ENCODE data around the gene BAZ1A. TPM values are rescaled to one million over a fixed set of nuclear protein-coding genes. Genes with fewer than 3 reads are reported as not detected.

The BAZ1A gene
- total RNA-seq, 1 experiment from 2014 or later, result 28.2 TPM

DNA sequence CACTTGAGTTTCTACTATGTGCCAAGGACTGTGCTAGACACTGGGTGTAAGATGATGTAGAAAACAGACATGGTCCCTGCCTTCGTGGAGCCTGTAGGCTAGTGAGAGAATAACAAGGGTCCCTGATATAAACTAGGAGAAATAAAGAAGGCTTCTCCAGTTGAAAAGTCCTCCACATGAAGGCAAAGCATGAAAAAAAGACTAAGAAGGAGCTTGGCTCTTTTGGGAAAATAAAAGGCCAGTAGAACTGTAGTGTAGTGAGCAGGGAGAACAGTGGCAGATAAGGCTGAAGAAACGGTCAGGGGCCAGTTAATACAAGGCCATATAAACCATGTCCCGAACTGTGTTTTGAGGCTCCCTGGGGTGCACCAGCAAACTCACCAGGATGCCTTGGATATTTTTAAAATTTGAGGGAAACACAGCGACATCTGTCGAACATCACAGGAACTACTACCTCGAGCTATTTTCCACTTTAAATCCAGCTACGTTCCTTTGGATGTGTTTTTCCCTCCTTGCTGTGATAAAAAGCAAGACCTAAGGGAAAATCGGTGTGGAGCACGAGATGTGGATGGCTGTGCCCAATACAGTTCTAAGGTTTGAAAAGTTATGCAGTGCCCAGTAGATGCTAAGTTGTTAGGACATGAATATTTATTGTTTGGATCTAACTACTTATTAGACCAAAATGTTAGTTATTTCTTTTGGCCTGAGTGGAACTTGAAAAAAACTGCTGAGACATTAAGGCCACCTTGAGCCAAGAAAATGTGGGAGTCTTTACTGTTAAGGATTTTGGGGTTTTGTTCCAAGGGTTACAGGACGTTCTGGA, 152.2 kb downstream of the BAZ1A start:
- Mint-ChIP-seq H3K36me3 (no peaks in the 10 kb centered on the region), H3K27ac (peak overlapping the region; percentile 85), H3K9me3 (no peaks in the 10 kb centered on the region), H3K27me3 (ENCODE audit: low read depth) (peaks cover 6% of the 10 kb centered on the region; the same call in 1 of the 2 replicates), H3K4me3 (no peak overlapping the region), H3K4me1 (peaks cover 7% of the 10 kb centered on the region)
- peak; percentile 24 for DNase-seq (ENCODE audit: low spot score)
- CTCF ChIA-PET, result interaction anchor here (0.6 to 3.1 kb wide), 45 partner anchors 10 to 971 kb away, joined by 3 to 47 read pairs (median 5); partner anchors contain the start of genes BAZ1A, CFL2, FAM177A1 and SRP54
- TF ChIP-seq, protein P1, sequence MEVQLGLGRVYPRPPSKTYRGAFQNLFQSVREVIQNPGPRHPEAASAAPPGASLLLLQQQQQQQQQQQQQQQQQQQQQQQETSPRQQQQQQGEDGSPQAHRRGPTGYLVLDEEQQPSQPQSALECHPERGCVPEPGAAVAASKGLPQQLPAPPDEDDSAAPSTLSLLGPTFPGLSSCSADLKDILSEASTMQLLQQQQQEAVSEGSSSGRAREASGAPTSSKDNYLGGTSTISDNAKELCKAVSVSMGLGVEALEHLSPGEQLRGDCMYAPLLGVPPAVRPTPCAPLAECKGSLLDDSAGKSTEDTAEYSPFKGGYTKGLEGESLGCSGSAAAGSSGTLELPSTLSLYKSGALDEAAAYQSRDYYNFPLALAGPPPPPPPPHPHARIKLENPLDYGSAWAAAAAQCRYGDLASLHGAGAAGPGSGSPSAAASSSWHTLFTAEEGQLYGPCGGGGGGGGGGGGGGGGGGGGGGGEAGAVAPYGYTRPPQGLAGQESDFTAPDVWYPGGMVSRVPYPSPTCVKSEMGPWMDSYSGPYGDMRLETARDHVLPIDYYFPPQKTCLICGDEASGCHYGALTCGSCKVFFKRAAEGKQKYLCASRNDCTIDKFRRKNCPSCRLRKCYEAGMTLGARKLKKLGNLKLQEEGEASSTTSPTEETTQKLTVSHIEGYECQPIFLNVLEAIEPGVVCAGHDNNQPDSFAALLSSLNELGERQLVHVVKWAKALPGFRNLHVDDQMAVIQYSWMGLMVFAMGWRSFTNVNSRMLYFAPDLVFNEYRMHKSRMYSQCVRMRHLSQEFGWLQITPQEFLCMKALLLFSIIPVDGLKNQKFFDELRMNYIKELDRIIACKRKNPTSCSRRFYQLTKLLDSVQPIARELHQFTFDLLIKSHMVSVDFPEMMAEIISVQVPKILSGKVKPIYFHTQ (CRISPR knock-in tag; IDR thresholded peaks at IDR 0.05), result no peak
- TF ChIP-seq, protein P2, sequence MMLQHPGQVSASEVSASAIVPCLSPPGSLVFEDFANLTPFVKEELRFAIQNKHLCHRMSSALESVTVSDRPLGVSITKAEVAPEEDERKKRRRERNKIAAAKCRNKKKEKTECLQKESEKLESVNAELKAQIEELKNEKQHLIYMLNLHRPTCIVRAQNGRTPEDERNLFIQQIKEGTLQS (CRISPR knock-in tag; conservative IDR thresholded peaks at IDR 0.05), result no peak
- TF ChIP-seq FOXP1 (CRISPR knock-in tag; IDR thresholded peaks at IDR 0.05; ENCODE audit: borderline replicate concordance) (no peak), CBFB (CRISPR knock-in tag; IDR thresholded peaks at IDR 0.05; ENCODE audit: low read depth) (no peak), ZNF423 (CRISPR knock-in tag; IDR thresholded peaks at IDR 0.05) (peak; percentile 82)
- TF ChIP-seq, protein P3, sequence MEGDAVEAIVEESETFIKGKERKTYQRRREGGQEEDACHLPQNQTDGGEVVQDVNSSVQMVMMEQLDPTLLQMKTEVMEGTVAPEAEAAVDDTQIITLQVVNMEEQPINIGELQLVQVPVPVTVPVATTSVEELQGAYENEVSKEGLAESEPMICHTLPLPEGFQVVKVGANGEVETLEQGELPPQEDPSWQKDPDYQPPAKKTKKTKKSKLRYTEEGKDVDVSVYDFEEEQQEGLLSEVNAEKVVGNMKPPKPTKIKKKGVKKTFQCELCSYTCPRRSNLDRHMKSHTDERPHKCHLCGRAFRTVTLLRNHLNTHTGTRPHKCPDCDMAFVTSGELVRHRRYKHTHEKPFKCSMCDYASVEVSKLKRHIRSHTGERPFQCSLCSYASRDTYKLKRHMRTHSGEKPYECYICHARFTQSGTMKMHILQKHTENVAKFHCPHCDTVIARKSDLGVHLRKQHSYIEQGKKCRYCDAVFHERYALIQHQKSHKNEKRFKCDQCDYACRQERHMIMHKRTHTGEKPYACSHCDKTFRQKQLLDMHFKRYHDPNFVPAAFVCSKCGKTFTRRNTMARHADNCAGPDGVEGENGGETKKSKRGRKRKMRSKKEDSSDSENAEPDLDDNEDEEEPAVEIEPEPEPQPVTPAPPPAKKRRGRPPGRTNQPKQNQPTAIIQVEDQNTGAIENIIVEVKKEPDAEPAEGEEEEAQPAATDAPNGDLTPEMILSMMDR (IDR thresholded peaks at IDR 0.05), result peak; percentile 74
- TF ChIP-seq, protein P4, sequence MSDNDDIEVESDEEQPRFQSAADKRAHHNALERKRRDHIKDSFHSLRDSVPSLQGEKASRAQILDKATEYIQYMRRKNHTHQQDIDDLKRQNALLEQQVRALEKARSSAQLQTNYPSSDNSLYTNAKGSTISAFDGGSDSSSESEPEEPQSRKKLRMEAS (CRISPR knock-in tag; IDR thresholded peaks at IDR 0.05), result no peak
- peak; percentile 53 for ATAC-seq
- POLR2A ChIA-PET, result interaction anchor here (0.5 to 0.7 kb wide), 2 partner anchors 8 to 629 kb away, joined by 3 read pairs; partner anchors contain the start of gene CFL2

DNA sequence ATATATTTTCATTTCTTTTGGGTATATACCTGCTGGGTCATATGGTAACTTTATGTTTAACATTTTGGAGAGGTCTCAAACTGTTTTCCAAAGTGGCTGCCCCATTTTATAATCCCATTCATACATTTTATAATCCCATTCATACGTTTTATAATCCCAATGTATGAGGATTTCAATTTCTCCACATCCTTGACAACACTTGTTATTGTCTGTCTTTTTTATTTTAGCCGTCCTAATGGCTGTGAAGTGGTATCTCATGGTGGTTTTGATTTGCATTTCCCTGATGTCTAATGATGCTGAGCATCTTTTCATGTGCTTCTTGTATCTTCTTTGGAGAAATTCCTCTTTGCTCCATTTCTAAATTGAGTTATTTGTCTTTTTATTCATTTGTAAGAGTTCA, 154.0 kb downstream of the BAZ1A start:
- ATAC-seq (no peak), DNase-seq (ENCODE audit: low spot score) (no peak)
- peaks cover 7% of the 10 kb centered on the region for H3K4me1 Mint-ChIP-seq
- POLR2A ChIA-PET, result no interaction called here
- no peak overlapping the region for H3K4me3 Mint-ChIP-seq
- no peak overlapping the region for H3K27ac Mint-ChIP-seq
- peaks cover 7% of the 10 kb centered on the region; the same call in 1 of the 2 replicates for H3K27me3 Mint-ChIP-seq (ENCODE audit: low read depth)
- H3K36me3 Mint-ChIP-seq, result no peaks in the 10 kb centered on the region
- CTCF ChIA-PET, result no interaction called here
- no peaks in the 10 kb centered on the region for H3K9me3 Mint-ChIP-seq
- TF ChIP-seq NFATC4 (CRISPR knock-in tag; IDR thresholded peaks at IDR 0.05) (no peak), NR2C2 (CRISPR knock-in tag; IDR thresholded peaks at IDR 0.05) (no peak), ESRRA (CRISPR knock-in tag; IDR thresholded peaks at IDR 0.05; ENCODE audit: borderline replicate concordance) (no peak), OVOL2 (CRISPR knock-in tag; IDR thresholded peaks at IDR 0.05; ENCODE audit: borderline replicate concordance) (no peak), MYBL2 (CRISPR knock-in tag; IDR thresholded peaks at IDR 0.05) (no peak), SOX15 (CRISPR knock-in tag; IDR thresholded peaks at IDR 0.05) (no peak), HMGA2 (CRISPR knock-in tag; IDR thresholded peaks at IDR 0.05) (no peak), KAT7 (CRISPR knock-in tag; IDR thresholded peaks at IDR 0.05; ENCODE audit: borderline replicate concordance) (no peak)
- TF ChIP-seq, protein P5, sequence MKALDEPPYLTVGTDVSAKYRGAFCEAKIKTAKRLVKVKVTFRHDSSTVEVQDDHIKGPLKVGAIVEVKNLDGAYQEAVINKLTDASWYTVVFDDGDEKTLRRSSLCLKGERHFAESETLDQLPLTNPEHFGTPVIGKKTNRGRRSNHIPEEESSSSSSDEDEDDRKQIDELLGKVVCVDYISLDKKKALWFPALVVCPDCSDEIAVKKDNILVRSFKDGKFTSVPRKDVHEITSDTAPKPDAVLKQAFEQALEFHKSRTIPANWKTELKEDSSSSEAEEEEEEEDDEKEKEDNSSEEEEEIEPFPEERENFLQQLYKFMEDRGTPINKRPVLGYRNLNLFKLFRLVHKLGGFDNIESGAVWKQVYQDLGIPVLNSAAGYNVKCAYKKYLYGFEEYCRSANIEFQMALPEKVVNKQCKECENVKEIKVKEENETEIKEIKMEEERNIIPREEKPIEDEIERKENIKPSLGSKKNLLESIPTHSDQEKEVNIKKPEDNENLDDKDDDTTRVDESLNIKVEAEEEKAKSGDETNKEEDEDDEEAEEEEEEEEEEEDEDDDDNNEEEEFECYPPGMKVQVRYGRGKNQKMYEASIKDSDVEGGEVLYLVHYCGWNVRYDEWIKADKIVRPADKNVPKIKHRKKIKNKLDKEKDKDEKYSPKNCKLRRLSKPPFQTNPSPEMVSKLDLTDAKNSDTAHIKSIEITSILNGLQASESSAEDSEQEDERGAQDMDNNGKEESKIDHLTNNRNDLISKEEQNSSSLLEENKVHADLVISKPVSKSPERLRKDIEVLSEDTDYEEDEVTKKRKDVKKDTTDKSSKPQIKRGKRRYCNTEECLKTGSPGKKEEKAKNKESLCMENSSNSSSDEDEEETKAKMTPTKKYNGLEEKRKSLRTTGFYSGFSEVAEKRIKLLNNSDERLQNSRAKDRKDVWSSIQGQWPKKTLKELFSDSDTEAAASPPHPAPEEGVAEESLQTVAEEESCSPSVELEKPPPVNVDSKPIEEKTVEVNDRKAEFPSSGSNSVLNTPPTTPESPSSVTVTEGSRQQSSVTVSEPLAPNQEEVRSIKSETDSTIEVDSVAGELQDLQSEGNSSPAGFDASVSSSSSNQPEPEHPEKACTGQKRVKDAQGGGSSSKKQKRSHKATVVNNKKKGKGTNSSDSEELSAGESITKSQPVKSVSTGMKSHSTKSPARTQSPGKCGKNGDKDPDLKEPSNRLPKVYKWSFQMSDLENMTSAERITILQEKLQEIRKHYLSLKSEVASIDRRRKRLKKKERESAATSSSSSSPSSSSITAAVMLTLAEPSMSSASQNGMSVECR (CRISPR knock-in tag; IDR thresholded peaks at IDR 0.05; ENCODE audit: borderline replicate concordance), result no peak
- TF ChIP-seq, protein P6, sequence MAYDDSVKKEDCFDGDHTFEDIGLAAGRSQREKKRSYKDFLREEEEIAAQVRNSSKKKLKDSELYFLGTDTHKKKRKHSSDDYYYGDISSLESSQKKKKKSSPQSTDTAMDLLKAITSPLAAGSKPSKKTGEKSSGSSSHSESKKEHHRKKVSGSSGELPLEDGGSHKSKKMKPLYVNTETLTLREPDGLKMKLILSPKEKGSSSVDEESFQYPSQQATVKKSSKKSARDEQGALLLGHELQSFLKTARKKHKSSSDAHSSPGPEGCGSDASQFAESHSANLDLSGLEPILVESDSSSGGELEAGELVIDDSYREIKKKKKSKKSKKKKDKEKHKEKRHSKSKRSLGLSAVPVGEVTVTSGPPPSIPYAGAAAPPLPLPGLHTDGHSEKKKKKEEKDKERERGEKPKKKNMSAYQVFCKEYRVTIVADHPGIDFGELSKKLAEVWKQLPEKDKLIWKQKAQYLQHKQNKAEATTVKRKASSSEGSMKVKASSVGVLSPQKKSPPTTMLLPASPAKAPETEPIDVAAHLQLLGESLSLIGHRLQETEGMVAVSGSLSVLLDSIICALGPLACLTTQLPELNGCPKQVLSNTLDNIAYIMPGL (CRISPR knock-in tag; IDR thresholded peaks at IDR 0.05), result no peak
- TF ChIP-seq, protein P4 (CRISPR knock-in tag; IDR thresholded peaks at IDR 0.05), result no peak
- TF ChIP-seq, protein P7, sequence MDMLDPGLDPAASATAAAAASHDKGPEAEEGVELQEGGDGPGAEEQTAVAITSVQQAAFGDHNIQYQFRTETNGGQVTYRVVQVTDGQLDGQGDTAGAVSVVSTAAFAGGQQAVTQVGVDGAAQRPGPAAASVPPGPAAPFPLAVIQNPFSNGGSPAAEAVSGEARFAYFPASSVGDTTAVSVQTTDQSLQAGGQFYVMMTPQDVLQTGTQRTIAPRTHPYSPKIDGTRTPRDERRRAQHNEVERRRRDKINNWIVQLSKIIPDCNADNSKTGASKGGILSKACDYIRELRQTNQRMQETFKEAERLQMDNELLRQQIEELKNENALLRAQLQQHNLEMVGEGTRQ (CRISPR knock-in tag; IDR thresholded peaks at IDR 0.05), result no peak
- TF ChIP-seq, protein P8, sequence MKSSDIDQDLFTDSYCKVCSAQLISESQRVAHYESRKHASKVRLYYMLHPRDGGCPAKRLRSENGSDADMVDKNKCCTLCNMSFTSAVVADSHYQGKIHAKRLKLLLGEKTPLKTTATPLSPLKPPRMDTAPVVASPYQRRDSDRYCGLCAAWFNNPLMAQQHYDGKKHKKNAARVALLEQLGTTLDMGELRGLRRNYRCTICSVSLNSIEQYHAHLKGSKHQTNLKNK (CRISPR knock-in tag; IDR thresholded peaks at IDR 0.05), result no peak

All from WTC11 (cell line).